GM19452 (cell line): ENCODE results near the gene LCN10.
"Not testable (repeated sequence)": the region's sequence is repeated elsewhere in the genome, so short reads cannot be mapped to it uniquely, and the experiment has no call there.

ENCODE experiments used
- ATAC-seq: cut with Tn5 transposase; IDR thresholded peaks from one replicate; pipeline ENCODE4 v1.9.1; 2021; ENCODE audit not compliant: unreplicated experiment

LCN10 gene

GRCh38 chr9:136755302-136756133, 12.8 kb upstream of the LCN10 start:
- not testable (repeated sequence) for ATAC-seq

GRCh38 chr9:136754626-136755301, 12.0 kb upstream of the LCN10 start:
- no peak for ATAC-seq

- no peak for ATAC-seq
These were observed 11.4 kb upstream of the LCN10 start for GRCh38 chr9:136754059-136754572.

- no peak for ATAC-seq
These were observed 10.8 kb upstream of the LCN10 start for GRCh38 chr9:136753371-136754058.

- ATAC-seq = no peak
These were observed 9.1 kb upstream of the LCN10 start for GRCh38 chr9:136751814-136752213.

- ATAC-seq = no peak
These were observed 8.5 kb upstream of the LCN10 start for GRCh38 chr9:136751244-136751643.

- ATAC-seq = no peak
These were observed 7.8 kb upstream of the LCN10 start for GRCh38 chr9:136750526-136750925.

GRCh38 chr9:136748666-136749611, 6.2 kb upstream of the LCN10 start:
- ATAC-seq = no peak

- ATAC-seq = no peak
These were observed 5.5 kb upstream of the LCN10 start, which contains the start of gene LCN6 for GRCh38 chr9:136748201-136748600. Gene LCN6, minus strand, starts transcription at chr9:136748525. Its CDS starts 42 bp downstream, at chr9:136748483.

- ATAC-seq = no peak
These were observed 4.7 kb upstream of the LCN10 start for GRCh38 chr9:136747161-136748060.

GRCh38 chr9:136746621-136747020, 3.9 kb upstream of the LCN10 start:
- no peak for ATAC-seq

GRCh38 chr9:136746155-136746490, 3.4 kb upstream of the LCN10 start:
- ATAC-seq = no peak

GRCh38 chr9:136745389-136746154, 2.8 kb upstream of the LCN10 start:
- ATAC-seq = no peak

GRCh38 chr9:136744773-136745172, 2.0 kb upstream of the LCN10 start:
- ATAC-seq = no peak

- ATAC-seq = no peak
These were observed 985 bp upstream of the LCN10 start for GRCh38 chr9:136743639-136744211.

- no peak for ATAC-seq
These were observed 713 bp downstream of the LCN10 start for GRCh38 chr9:136741883-136742571.

GRCh38 chr9:136740971-136741882, 1.5 kb downstream of the LCN10 start:
- ATAC-seq = no peak
